Measurements from ENCODE around the gene NUBPL.
"Not testable (repeated sequence)": the region's sequence is repeated elsewhere in the genome, so short reads cannot be mapped to it uniquely, and the experiment has no call there.

The NUBPL gene

GRCh38 chr14:31884776-31885379 lies 323.7 kb downstream of the NUBPL start:
- no peak for DNase-seq

- DNase-seq = no peak
Observed at GRCh38 chr14:31886156-31886835, 325.1 kb downstream of the NUBPL start.

DNA sequence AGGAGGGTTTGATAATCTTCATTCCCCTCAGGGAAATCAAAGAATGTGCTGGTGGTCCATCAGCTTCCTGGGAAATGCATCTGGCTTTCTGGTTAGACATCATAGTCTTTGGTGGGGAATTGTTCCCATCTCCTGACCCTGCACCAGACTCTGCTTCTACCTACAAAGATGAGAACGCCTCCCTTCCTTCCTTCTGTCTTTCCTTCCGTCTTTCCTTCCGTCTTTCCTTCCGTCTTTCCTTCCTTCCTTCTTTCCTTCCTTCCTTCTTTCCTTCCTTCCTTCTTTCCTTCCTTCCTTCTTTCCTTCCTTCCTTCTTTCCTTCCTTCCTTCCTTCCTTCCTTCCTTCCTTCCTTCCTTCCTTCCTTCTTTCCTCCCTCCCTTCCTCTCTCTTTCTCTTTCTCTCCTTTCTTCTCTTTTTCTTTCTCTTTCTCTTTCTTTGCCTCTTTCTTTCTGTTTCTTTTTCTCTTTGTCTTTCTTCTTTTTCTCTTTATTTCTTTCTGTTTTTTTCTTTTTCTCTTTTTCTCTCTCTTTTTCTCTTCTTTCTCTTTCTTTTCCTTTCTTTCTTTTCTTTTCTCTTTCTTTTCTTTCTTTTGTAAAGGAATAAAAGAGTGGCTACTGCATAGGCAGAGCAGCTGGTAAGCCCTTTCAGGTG lies 326.9 kb downstream of the NUBPL start:
- DNase-seq = no peak

- no peak for DNase-seq
Observed at GRCh38 chr14:31889297-31889696, 328.1 kb downstream of the NUBPL start.

DNA sequence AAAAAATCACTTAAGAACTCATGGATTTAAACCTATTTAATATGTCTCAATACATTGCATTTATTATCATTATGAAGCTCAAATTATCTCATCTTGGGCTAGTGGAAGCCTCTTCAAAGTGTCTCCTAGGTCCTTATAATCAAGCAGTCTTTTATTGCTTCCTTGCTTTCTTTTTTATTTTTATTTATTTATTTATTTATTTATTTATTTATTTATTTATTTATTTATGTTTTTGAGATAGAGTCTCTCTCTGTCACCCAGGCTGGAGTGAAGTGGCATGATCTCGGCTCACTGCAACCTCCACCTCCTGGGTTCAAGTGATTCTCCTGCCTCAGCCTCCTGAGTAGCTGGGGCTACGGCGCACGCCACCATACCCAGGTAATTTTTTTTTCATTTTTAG lies 329.0 kb downstream of the NUBPL start:
- DNase-seq = not testable (repeated sequence)

DNA sequence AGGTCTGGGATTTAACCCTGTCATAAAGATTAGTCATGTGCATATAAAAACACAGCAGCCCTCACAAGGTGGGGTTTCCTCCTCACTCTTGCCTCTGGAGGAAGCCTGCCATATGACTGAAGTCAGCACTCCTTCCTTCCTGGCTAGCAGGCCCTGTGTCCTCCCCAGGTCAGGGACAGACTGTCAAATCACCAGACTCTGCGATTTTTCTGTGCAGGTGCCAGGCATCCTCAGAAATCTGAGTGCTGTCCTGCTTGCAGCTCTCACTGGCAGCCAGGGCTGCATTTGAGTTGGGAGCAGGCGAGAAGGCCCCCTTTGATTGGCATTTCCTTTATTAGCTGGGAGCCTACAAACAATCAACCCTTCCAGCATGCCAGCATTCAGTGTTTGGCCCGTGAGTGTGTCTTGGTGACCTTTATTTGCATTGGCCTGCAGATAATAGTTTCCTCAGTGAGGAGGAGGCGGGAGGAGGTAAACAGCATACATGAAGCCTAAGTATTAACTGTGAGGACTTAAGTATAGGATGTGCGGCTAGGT lies 332.1 kb downstream of the NUBPL start:
- no peak for DNase-seq

- no peak for DNase-seq
Observed at GRCh38 chr14:31894351-31894750, 333.1 kb downstream of the NUBPL start.

GRCh38 chr14:31895206-31895605 lies 334.0 kb downstream of the NUBPL start:
- DNase-seq = no peak

DNA sequence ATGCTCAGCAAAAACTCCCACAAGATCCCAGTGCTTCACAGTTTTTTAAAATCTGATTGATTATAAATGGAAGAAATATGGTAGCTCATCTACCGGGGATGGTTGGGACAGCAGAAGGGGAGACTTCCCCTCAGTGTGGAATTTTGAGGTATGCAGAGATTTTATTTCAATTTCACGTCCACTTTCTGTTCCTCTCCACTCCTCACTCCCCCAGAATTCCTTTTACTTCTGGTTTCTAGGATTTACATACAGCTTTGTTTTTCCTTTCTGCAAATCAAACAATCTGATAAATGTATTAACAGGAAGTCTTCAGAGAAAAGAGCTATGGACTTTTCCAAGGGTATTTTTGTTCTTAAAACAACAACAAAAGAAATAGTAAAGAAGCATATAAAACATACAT lies 334.4 kb downstream of the NUBPL start:
- DNase-seq = no peak

- no peak for DNase-seq
Observed at GRCh38 chr14:31897581-31898186, 336.5 kb downstream of the NUBPL start.

GRCh38 chr14:31898838-31899528 lies 337.8 kb downstream of the NUBPL start:
- DNase-seq = no peak

- no peak for DNase-seq
Observed at GRCh38 chr14:31902002-31902401, 340.8 kb downstream of the NUBPL start.

DNA sequence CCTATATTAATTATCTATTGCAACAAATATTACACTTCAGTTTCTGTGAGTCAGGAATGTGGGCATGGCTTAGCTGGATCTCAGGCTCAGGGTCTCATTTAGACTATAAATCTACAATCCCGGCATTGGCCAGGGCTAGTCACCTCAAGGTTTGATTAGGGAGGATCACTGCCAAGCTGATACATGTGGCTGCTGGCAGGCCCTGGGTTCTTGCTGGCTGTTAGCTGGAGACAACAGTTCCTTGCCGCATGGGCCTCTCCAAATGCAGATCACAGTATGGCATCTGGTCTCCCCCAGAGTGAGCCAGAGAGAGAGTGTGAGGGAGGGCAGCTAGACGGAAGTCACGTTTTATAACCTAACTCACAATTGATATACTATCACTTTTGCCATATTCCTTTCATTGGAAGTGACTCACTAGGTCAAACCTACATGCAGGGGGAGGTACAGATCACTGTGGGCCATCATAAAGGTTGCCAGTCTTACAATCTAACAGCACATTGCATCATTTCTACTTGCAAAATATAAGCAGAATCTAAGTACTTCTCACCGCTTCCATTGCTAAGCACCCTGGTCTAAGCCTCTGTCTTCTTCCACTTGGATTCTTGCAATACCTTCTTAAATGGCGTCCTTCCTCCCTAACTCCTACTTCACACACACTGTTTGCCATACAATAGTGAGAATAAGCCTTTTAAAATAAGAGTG lies 341.9 kb downstream of the NUBPL start:
- DNase-seq = no peak

DNA sequence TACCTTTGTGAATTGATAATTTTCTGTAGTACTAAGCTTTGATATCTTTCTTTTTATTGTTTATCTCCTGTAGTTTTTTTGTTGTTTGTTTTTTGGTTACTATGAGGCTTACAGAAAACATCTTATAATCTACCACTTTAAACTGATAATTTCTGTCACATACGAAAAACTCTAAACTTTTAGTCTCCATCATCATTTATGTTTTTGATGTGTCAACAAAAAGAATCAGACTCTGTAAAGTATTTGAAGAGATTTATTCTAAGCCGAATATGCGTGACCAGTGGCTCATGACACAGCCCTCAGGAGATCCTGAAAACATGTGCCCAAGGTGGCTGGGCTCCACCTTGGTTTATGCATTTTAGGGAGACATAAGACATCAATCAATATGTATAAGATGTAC lies 348.8 kb downstream of the NUBPL start:
- no peak for DNase-seq

All from bone marrow (tissue), 2 donors.